ENCODE results near the gene SMCO4.
A peak's percentile ranks its signal among the peaks of the same experiment; 100 is the strongest.
"Not testable (repeated sequence)": the region's sequence is repeated elsewhere in the genome, so short reads cannot be mapped to it uniquely, and the experiment has no call there.

The SMCO4 gene

GRCh38 chr11:93543292-93543977 is at the start of gene SMCO4:
Gene SMCO4 (minus strand): TSS chr11:93543391. CDS start chr11:93479189, 64,202 bp downstream.
- DNase-seq, result peak; percentile 52

GRCh38 chr11:93591247-93591898 is 48.2 kb upstream of the SMCO4 start:
- no peak for DNase-seq

- DNase-seq, result no peak
Measured at GRCh38 chr11:93589347-93589746, 46.2 kb upstream of the SMCO4 start.

GRCh38 chr11:93587858-93588581 is 44.8 kb upstream of the SMCO4 start:
- DNase-seq, result no peak

GRCh38 chr11:93587425-93587824 is 44.2 kb upstream of the SMCO4 start:
- not testable (repeated sequence) for DNase-seq

GRCh38 chr11:93585758-93586157 is 42.6 kb upstream of the SMCO4 start:
- no peak for DNase-seq

- no peak for DNase-seq
Measured at GRCh38 chr11:93583490-93583889, 40.3 kb upstream of the SMCO4 start.

GRCh38 chr11:93579187-93579751 is 36.1 kb upstream of the SMCO4 start:
- DNase-seq, result no peak

- DNase-seq, result no peak
Measured at GRCh38 chr11:93577286-93577685, 34.1 kb upstream of the SMCO4 start.

GRCh38 chr11:93576870-93577269 is 33.7 kb upstream of the SMCO4 start:
- not testable (repeated sequence) for DNase-seq

GRCh38 chr11:93574638-93575220 is 31.5 kb upstream of the SMCO4 start:
- DNase-seq, result no peak

GRCh38 chr11:93573184-93573583 is 30.0 kb upstream of the SMCO4 start:
- no peak for DNase-seq

- no peak for DNase-seq
Measured at GRCh38 chr11:93572621-93573020, 29.4 kb upstream of the SMCO4 start.

GRCh38 chr11:93572171-93572570 is 29.0 kb upstream of the SMCO4 start:
- no peak for DNase-seq

- no peak for DNase-seq
Measured at GRCh38 chr11:93571612-93572011, 28.4 kb upstream of the SMCO4 start.

- no peak for DNase-seq
Measured at GRCh38 chr11:93570759-93571413, 27.7 kb upstream of the SMCO4 start.

- DNase-seq, result no peak
Measured at GRCh38 chr11:93569496-93569895, 26.3 kb upstream of the SMCO4 start.

GRCh38 chr11:93568726-93569125 is 25.5 kb upstream of the SMCO4 start:
- DNase-seq, result no peak

GRCh38 chr11:93567401-93567895 is 24.3 kb upstream of the SMCO4 start:
- no peak for DNase-seq

GRCh38 chr11:93564895-93565294 is 21.7 kb upstream of the SMCO4 start:
- DNase-seq, result no peak

- no peak for DNase-seq
Measured at GRCh38 chr11:93563857-93564256, 20.7 kb upstream of the SMCO4 start.

- DNase-seq, result no peak
Measured at GRCh38 chr11:93560199-93560932, 17.2 kb upstream of the SMCO4 start.
